ENCODE measurements around the gene FLCN. TPM values are rescaled to one million over a fixed set of nuclear protein-coding genes. Genes with fewer than 3 reads are reported as not detected.

Gene FLCN
- total RNA-seq, 1 donor from 2014 or later: 46.6 TPM

- no peak for DNase-seq
- H3K27me3 ChIP-seq (ENCODE audit: low read depth): no peaks in the 10 kb centered on the region
- H3K4me1 ChIP-seq: peaks cover 65% of the 10 kb centered on the region
- H3K4me3 ChIP-seq: no peak overlapping the region
- H3K36me3 ChIP-seq: no peaks in the 10 kb centered on the region
- no peak for TF ChIP-seq CTCF (IDR thresholded peaks at IDR 0.05; ENCODE audit: borderline replicate concordance)
- H3K9me3 ChIP-seq (replicated peaks): no peaks in the 10 kb centered on the region
- intact Hi-C loops (cut with micrococcal nuclease): no loop called here
- H3K27ac ChIP-seq (replicated peaks): peak overlapping the region; percentile 87
Observed at GRCh38 chr17:17203173-17203730, 33.7 kb downstream of the FLCN start.

- intact Hi-C loops (cut with micrococcal nuclease): no loop called here
- H3K27ac ChIP-seq (replicated peaks): peak overlapping the region; percentile 87
- H3K4me3 ChIP-seq: no peak overlapping the region
- H3K36me3 ChIP-seq: no peaks in the 10 kb centered on the region
- no peaks in the 10 kb centered on the region for H3K9me3 ChIP-seq (replicated peaks)
- peaks cover 65% of the 10 kb centered on the region for H3K4me1 ChIP-seq
- peak; percentile 50 for DNase-seq
- H3K27me3 ChIP-seq (ENCODE audit: low read depth): no peaks in the 10 kb centered on the region
- no peak for TF ChIP-seq CTCF (IDR thresholded peaks at IDR 0.05; ENCODE audit: borderline replicate concordance)
Observed at GRCh38 chr17:17201907-17202306, 35.1 kb downstream of the FLCN start.

- intact Hi-C loops (cut with micrococcal nuclease): no loop called here
- no peaks in the 10 kb centered on the region for H3K9me3 ChIP-seq (replicated peaks)
- H3K27ac ChIP-seq (replicated peaks): peak overlapping the region; percentile 87
- no peak for DNase-seq
- H3K4me1 ChIP-seq: peaks cover 63% of the 10 kb centered on the region
- H3K36me3 ChIP-seq: no peaks in the 10 kb centered on the region
- TF ChIP-seq CTCF (IDR thresholded peaks at IDR 0.05; ENCODE audit: borderline replicate concordance): no peak
- no peak overlapping the region for H3K4me3 ChIP-seq
- H3K27me3 ChIP-seq (ENCODE audit: low read depth): no peaks in the 10 kb centered on the region
Observed at GRCh38 chr17:17201271-17201670, 35.7 kb downstream of the FLCN start.

- DNase-seq: no peak
- no peaks in the 10 kb centered on the region for H3K27me3 ChIP-seq (ENCODE audit: low read depth)
- peak overlapping the region; percentile 87 for H3K27ac ChIP-seq (replicated peaks)
- no peaks in the 10 kb centered on the region for H3K36me3 ChIP-seq
- no peak for TF ChIP-seq CTCF (IDR thresholded peaks at IDR 0.05; ENCODE audit: borderline replicate concordance)
- intact Hi-C loops (cut with micrococcal nuclease): no loop called here
- H3K4me3 ChIP-seq: no peak overlapping the region
- H3K9me3 ChIP-seq (replicated peaks): no peaks in the 10 kb centered on the region
- H3K4me1 ChIP-seq: peaks cover 59% of the 10 kb centered on the region
Observed at GRCh38 chr17:17200831-17201230, 36.1 kb downstream of the FLCN start.

- Histone ChIP-seq H3K9me3 (replicated peaks) (no peaks in the 10 kb centered on the region), H3K4me3 (no peak overlapping the region), H3K36me3 (no peaks in the 10 kb centered on the region), H3K27me3 (ENCODE audit: low read depth) (no peaks in the 10 kb centered on the region), H3K4me1 (peaks cover 53% of the 10 kb centered on the region), H3K27ac (replicated peaks) (peak overlapping the region; percentile 87)
- intact Hi-C loops (cut with micrococcal nuclease): no loop called here
- DNase-seq: no peak
- TF ChIP-seq CTCF (IDR thresholded peaks at IDR 0.05; ENCODE audit: borderline replicate concordance): no peak
Observed at GRCh38 chr17:17200311-17200710, 36.7 kb downstream of the FLCN start.

All from left ventricle myocardium inferior (tissue), 1 donor.